WTC11 (cell line): ENCODE measurements around the gene DIRAS2. TPM values are rescaled to one million over a fixed set of nuclear protein-coding genes. Genes with fewer than 3 reads are reported as not detected.

Experiments used
- ATAC-seq: fragments of 200-7000 bp; cut with Tn5 transposase; 2 replicates; pipeline ENCODE4 v1.10.0; 2021; ENCODE audit warnings: mild to moderate bottlenecking, moderate library complexity
- CTCF ChIA-PET: fragments of 300-600 bp; sonication (Branson Sonifier 250); formaldehyde crosslinking; loops from one replicate; lab custom pipeline; 2021; ENCODE audit warnings: antibody characterized with exemption; lab: Charles Lee
- POLR2A ChIA-PET: fragments of 350-600 bp; sonication (Branson Sonifier 250); formaldehyde crosslinking; loops from one replicate; lab custom pipeline; 2021; ENCODE audit warnings: antibody characterized with exemption; lab: Charles Lee
- DNase-seq: peaks from one replicate; pipeline ENCODE4 v3.0.0; 2021; ENCODE audit warnings: low spot score
- H3K27ac Mint-ChIP-seq: 2 replicates; pipeline ENCODE4 v1.8.0; 2021; ENCODE audit warnings: mixed read lengths
- H3K27me3 Mint-ChIP-seq: 2 replicates; pipeline ENCODE4 v1.8.0; 2021; ENCODE audit warnings: low read depth, mild to moderate bottlenecking, moderate library complexity, mixed read lengths
- H3K36me3 Mint-ChIP-seq: 2 replicates; pipeline ENCODE4 v1.8.0; 2021; ENCODE audit warnings: mixed read lengths
- H3K4me1 Mint-ChIP-seq: 2 replicates; pipeline ENCODE4 v1.8.0; 2022; ENCODE audit warnings: mixed read lengths
- H3K4me3 Mint-ChIP-seq: 2 replicates; pipeline ENCODE4 v1.8.0; 2021; ENCODE audit warnings: mild to moderate bottlenecking, moderate library complexity, mixed read lengths
- H3K9me3 Mint-ChIP-seq: 2 replicates; pipeline ENCODE4 v1.8.0; 2021; ENCODE audit warnings: mixed read lengths
- ESRRA ChIP-seq: sonication (generic); formaldehyde crosslinking; IDR thresholded peaks from 2 replicates; pipeline ENCODE4 v1.8.1; 2022; ENCODE audit warnings: mild to moderate bottlenecking, missing genetic modification reagents, borderline replicate concordance
- FOXJ3 ChIP-seq: sonication (generic); formaldehyde crosslinking; IDR thresholded peaks from 2 replicates; pipeline ENCODE4 v1.9.0; 2021; ENCODE audit warnings: missing genetic modification reagents, mild to moderate bottlenecking, borderline replicate concordance
- JUN ChIP-seq: sonication (generic); formaldehyde crosslinking; IDR thresholded peaks from 2 replicates; pipeline ENCODE4 v1.8.0; 2023; ENCODE audit warnings: mild to moderate bottlenecking, missing genetic modification reagents
- NFYB ChIP-seq: sonication (generic); formaldehyde crosslinking; conservative IDR thresholded peaks from 2 replicates; pipeline ENCODE4 v1.8.0; 2022; ENCODE audit warnings: low read depth, missing genetic modification reagents
- NR2C2 ChIP-seq: sonication (generic); formaldehyde crosslinking; IDR thresholded peaks from 2 replicates; pipeline ENCODE4 v1.8.0; 2022; ENCODE audit warnings: mild to moderate bottlenecking, missing genetic modification reagents
- RELA ChIP-seq: sonication (generic); formaldehyde crosslinking; IDR thresholded peaks from 2 replicates; pipeline ENCODE4 v1.8.1; 2022; ENCODE audit warnings: missing genetic modification reagents, mild to moderate bottlenecking, borderline replicate concordance
- ZNF121 ChIP-seq: sonication (generic); formaldehyde crosslinking; IDR thresholded peaks from 2 replicates; pipeline ENCODE4 v1.8.0; 2023; ENCODE audit warnings: missing genetic modification reagents
- total RNA-seq: library from RNA; stranded (reverse); gene quantifications from 3 replicates; pipeline ENCODE4 v1.2.3, GENCODE V29; 2021
- TF ChIP-seq, protein P1 (sequence below): fragments of 250-450 bp; sonication (Bioruptor Pico); IDR thresholded peaks from 2 replicates; pipeline ENCODE4 v1.8.0; 2021; ENCODE audit warnings: mild to moderate bottlenecking
- TF ChIP-seq, protein P2 (sequence below): sonication (generic); formaldehyde crosslinking; conservative IDR thresholded peaks from 2 replicates; pipeline ENCODE4 v1.8.1; 2023; ENCODE audit warnings: mild to moderate bottlenecking, low read depth, missing genetic modification reagents, moderate library complexity
- TF ChIP-seq, protein P3 (sequence below): fragments of 250-450 bp; sonication (Bioruptor Pico); IDR thresholded peaks from 2 replicates; pipeline ENCODE4 v1.9.0; 2021; ENCODE audit warnings: moderate library complexity, mild to moderate bottlenecking, inconsistent platforms, borderline replicate concordance

DIRAS2 gene
- total RNA-seq, 1 experiment from 2014 or later: 0.35 TPM

DNA sequence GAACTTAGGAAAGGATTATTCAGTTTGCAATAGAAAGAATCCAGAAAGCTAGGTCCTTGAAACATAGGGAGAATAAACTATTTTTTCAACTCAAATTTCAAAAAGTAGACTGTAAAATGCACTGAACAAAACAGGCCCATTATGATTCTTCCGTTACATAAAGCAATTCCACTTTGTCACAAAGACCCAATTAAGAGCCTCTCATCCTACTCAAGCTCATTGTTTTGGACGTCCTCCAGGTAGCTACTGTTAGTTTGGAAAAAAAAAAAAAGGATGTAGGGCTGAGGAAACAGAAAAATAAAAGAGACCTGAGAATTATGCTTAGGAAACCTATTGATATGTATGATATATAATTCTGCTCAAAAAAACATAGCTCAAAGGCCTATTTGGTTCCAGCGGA lies 74.0 kb downstream of the DIRAS2 start:
- POLR2A ChIA-PET: no interaction called here
- H3K27me3 Mint-ChIP-seq: no peaks in the 10 kb centered on the region
- H3K36me3 Mint-ChIP-seq: no peaks in the 10 kb centered on the region
- H3K4me3 Mint-ChIP-seq: no peak overlapping the region
- no peak for DNase-seq
- TF ChIP-seq ESRRA (CRISPR knock-in tag): no peak
- no peak for TF ChIP-seq NR2C2 (CRISPR knock-in tag)
- TF ChIP-seq NFYB (CRISPR knock-in tag): no peak
- TF ChIP-seq ZNF121: no peak
- TF ChIP-seq, protein P1, sequence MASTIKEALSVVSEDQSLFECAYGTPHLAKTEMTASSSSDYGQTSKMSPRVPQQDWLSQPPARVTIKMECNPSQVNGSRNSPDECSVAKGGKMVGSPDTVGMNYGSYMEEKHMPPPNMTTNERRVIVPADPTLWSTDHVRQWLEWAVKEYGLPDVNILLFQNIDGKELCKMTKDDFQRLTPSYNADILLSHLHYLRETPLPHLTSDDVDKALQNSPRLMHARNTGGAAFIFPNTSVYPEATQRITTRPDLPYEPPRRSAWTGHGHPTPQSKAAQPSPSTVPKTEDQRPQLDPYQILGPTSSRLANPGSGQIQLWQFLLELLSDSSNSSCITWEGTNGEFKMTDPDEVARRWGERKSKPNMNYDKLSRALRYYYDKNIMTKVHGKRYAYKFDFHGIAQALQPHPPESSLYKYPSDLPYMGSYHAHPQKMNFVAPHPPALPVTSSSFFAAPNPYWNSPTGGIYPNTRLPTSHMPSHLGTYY (CRISPR knock-in tag): no peak
- TF ChIP-seq, protein P2, sequence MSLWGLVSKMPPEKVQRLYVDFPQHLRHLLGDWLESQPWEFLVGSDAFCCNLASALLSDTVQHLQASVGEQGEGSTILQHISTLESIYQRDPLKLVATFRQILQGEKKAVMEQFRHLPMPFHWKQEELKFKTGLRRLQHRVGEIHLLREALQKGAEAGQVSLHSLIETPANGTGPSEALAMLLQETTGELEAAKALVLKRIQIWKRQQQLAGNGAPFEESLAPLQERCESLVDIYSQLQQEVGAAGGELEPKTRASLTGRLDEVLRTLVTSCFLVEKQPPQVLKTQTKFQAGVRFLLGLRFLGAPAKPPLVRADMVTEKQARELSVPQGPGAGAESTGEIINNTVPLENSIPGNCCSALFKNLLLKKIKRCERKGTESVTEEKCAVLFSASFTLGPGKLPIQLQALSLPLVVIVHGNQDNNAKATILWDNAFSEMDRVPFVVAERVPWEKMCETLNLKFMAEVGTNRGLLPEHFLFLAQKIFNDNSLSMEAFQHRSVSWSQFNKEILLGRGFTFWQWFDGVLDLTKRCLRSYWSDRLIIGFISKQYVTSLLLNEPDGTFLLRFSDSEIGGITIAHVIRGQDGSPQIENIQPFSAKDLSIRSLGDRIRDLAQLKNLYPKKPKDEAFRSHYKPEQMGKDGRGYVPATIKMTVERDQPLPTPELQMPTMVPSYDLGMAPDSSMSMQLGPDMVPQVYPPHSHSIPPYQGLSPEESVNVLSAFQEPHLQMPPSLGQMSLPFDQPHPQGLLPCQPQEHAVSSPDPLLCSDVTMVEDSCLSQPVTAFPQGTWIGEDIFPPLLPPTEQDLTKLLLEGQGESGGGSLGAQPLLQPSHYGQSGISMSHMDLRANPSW (CRISPR knock-in tag): no peak
- TF ChIP-seq FOXJ3 (CRISPR knock-in tag): no peak
- TF ChIP-seq, protein P3, sequence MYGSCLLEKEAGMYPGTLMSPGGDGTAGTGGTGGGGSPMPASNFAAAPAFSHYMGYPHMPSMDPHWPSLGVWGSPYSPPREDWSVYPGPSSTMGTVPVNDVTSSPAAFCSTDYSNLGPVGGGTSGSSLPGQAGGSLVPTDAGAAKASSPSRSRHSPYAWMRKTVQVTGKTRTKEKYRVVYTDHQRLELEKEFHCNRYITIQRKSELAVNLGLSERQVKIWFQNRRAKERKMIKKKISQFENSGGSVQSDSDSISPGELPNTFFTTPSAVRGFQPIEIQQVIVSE: no peak
- TF ChIP-seq, all 79 proteins: peak for 0
- no peak overlapping the region for H3K27ac Mint-ChIP-seq
- CTCF ChIA-PET: interaction anchor here (0.6 to 1.2 kb wide), 2 partner anchors 21 to 178 kb away, joined by 3 to 5 read pairs; no protein-coding TSS in a partner anchor
- peaks cover 6% of the 10 kb centered on the region; the same call in 1 of the 2 replicates for H3K4me1 Mint-ChIP-seq
- no peak for ATAC-seq
- peaks cover 4% of the 10 kb centered on the region; the same call in 1 of the 2 replicates for H3K9me3 Mint-ChIP-seq

DNA sequence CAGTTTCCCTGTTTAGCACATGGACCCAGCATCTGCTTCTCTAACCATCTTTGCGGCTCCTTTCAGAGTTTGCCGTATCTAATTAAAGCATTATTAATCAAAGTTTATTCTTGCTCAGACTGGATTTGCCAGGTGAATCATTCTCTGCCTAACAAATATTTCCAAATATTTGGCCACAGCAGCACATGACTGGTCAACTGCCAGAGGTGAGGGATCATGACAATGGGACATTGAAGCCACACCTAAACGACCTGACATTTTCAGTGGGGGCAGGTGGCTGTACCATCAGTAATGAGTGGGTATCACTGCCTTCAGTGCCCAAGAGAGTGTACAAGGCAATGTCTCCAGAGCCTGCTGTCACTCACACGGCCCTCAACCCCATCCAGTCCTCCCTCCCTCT lies 80.4 kb downstream of the DIRAS2 start:
- ChIA-PET CTCF (no interaction called here), POLR2A (no interaction called here)
- no peaks in the 10 kb centered on the region for H3K4me1 Mint-ChIP-seq
- no peak for ATAC-seq
- no peaks in the 10 kb centered on the region for H3K36me3 Mint-ChIP-seq
- TF ChIP-seq JUN (no peak), RELA (CRISPR knock-in tag) (no peak)
- peaks cover 12% of the 10 kb centered on the region for H3K9me3 Mint-ChIP-seq
- H3K27me3 Mint-ChIP-seq: no peaks in the 10 kb centered on the region
- DNase-seq: no peak
- H3K4me3 Mint-ChIP-seq: no peak overlapping the region
- no peak overlapping the region for H3K27ac Mint-ChIP-seq

Other genes with a start within 250 kb of the DIRAS2 start
- 5.8 to 7.4 TPM (median 6.2 TPM) in 3 replicates for gene SYK, start 159.0 kb upstream of the DIRAS2 start, total RNA-seq